Measurements from ENCODE around the gene MYCN.

- TF ChIP-seq FOXK2 (IDR thresholded peaks at IDR 0.05) (no peak), BHLHE40 (IDR thresholded peaks at IDR 0.05; ENCODE audit: borderline replicate concordance) (no peak), TARDBP (IDR thresholded peaks at IDR 0.05) (no peak), NFRKB (IDR thresholded peaks at IDR 0.05) (no peak), SP1 (IDR thresholded peaks at IDR 0.05) (no peak), SUZ12 (IDR thresholded peaks at IDR 0.05) (no peak), L3MBTL2 (conservative IDR thresholded peaks at IDR 0.05) (no peak), ARNT (IDR thresholded peaks at IDR 0.05) (no peak), FOXM1 (IDR thresholded peaks at IDR 0.05; ENCODE audit: borderline replicate concordance) (no peak)
Measured at GRCh38 chr2:15984368-15985255, 44.3 kb downstream of the MYCN start.
